Hepatocyte (in vitro differentiated cells): Measurements from ENCODE around the gene PPP6R2. TPM values are rescaled to one million over a fixed set of nuclear protein-coding genes. Genes with fewer than 3 reads are reported as not detected.
"Not testable (repeated sequence)": the region's sequence is repeated elsewhere in the genome, so short reads cannot be mapped to it uniquely, and the experiment has no call there.

Experiments used
- DNase-seq: peaks from one replicate; pipeline ENCODE4 v3.0.0-alpha.2; 2016; ENCODE audit warnings: low spot score
- H2AFZ ChIP-seq: fragments of 200-600 bp; sonication (generic); 2 replicates; pipeline ENCODE4 v1.6.0; 2016; ENCODE audit warnings: antibody characterized with exemption, mild to moderate bottlenecking
- H3K27ac ChIP-seq: fragments of 200-600 bp; sonication (generic); 2 replicates; pipeline ENCODE4 v1.5.1; 2016; ENCODE audit warnings: mild to moderate bottlenecking
- H3K27me3 ChIP-seq: fragments of 200-600 bp; sonication (generic); 2 replicates; pipeline ENCODE4 v1.6.1; 2016
- H3K36me3 ChIP-seq: fragments of 200-600 bp; sonication (generic); replicated peaks from 2 replicates; pipeline ENCODE4 v1.5.1; 2016; ENCODE audit warnings: low read depth; ENCODE audit not compliant: insufficient read depth
- H3K4me1 ChIP-seq: fragments of 200-600 bp; sonication (generic); 2 replicates; pipeline ENCODE4 v1.5.1; 2016; ENCODE audit warnings: mild to moderate bottlenecking, moderate library complexity; ENCODE audit not compliant: insufficient read depth
- H3K4me2 ChIP-seq: fragments of 200-600 bp; sonication (generic); 2 replicates; pipeline ENCODE4 v1.6.0; 2016
- H3K4me3 ChIP-seq: fragments of 200-600 bp; sonication (generic); 2 replicates; pipeline ENCODE4 v1.5.1; 2016; ENCODE audit warnings: mild to moderate bottlenecking
- H3K79me2 ChIP-seq: fragments of 200-600 bp; sonication (generic); 2 replicates; pipeline ENCODE4 v1.6.0; 2017; ENCODE audit warnings: mild to moderate bottlenecking
- H3K9me2 ChIP-seq: fragments of 200-600 bp; sonication (generic); replicated peaks from 2 replicates; pipeline ENCODE4 v1.6.0; 2017; ENCODE audit warnings: mild to moderate bottlenecking; ENCODE audit not compliant: insufficient read depth
- H3K9me3 ChIP-seq: fragments of 200-600 bp; sonication (generic); 2 replicates; pipeline ENCODE4 v1.5.1; 2016; ENCODE audit warnings: low read depth, mild to moderate bottlenecking
- H4K20me1 ChIP-seq: fragments of 200-600 bp; sonication (generic); 2 replicates; pipeline ENCODE4 v1.6.0; 2016; ENCODE audit warnings: mild to moderate bottlenecking; ENCODE audit not compliant: insufficient read depth, poor library complexity, severe bottlenecking
- EZH2 ChIP-seq: fragments of 200-600 bp; sonication (generic); IDR thresholded peaks from 2 replicates; pipeline ENCODE4 v1.6.1; 2016; ENCODE audit warnings: antibody characterized with exemption, mild to moderate bottlenecking, borderline replicate concordance
- EZH2phosphoT487 ChIP-seq: fragments of 200-600 bp; sonication (generic); IDR thresholded peaks from one replicate; pipeline ENCODE4 v1.6.1; 2018; ENCODE audit warnings: antibody characterized with exemption, mild to moderate bottlenecking, low read depth, moderate library complexity; ENCODE audit not compliant: unreplicated experiment, severe bottlenecking
- WGBS: methylation state at CpG from one replicate; pipeline ENCODE4 v1.1.6; 2016; ENCODE audit warnings: low lambda C conversion rate; ENCODE audit errors: missing lambda C conversion rate; 5-methylcytosine and 5-hydroxymethylcytosine counted together
- polyA plus RNA-seq: library from polyadenylated mRNA; unstranded; fragments of >200 nt; fragmentation: Nextera tagmentation; extraction: Ambion mirVana; gene quantifications from 2 replicates; pipeline ENCODE4 v1.2.1, GENCODE V29; 2016
- total RNA-seq: library from RNA; depleted of rRNA; stranded (reverse); fragments of >200 nt; gene quantifications from 2 replicates; pipeline ENCODE4 v1.2.3, GENCODE V29; 2014
- TF ChIP-seq, protein P1 (sequence below): fragments of 200-600 bp; sonication (generic); IDR thresholded peaks from 2 replicates; pipeline ENCODE4 v1.5.1; 2016; ENCODE audit warnings: antibody characterized with exemption, mild to moderate bottlenecking; ENCODE audit not compliant: poor library complexity

The PPP6R2 gene
- total and polyA plus RNA-seq, 2 experiments from 2014 or later: 47.0 to 57.9 TPM

DNA sequence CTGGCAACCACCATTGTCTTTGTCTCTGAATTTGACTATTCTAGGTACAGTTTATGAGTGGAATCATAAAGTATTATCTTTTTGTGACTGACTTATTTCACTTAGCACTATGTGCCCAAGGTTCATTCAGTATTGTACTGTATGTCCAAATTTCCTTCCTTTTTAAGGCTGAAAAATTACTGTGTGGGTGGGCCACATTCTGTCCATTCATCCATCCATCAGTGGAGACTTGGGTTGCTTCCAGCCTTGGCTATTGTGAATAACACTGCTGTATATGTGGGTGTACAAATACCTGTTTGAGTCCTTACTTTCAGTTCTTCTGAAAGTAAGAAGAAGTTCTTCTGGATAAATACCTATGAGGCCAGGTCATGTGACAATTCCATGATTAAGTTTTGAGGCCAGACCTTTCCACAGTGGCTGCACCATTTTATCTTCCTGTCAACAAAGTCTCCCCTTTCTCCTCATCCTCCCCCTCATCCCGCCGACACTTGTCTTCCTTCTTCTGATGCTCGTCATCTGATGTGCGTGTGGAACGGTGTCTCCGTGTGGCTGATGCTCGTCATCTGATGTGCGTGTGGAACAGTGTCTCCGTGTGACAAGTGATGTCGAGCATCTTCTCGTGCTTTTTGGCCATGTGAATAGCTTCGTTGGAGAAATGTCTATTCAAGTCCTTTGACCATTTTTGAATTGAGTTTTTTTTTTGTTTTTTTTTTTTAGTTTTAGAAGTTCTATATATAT, 82.2 kb downstream of the PPP6R2 start:
- no peaks in the 10 kb centered on the region for H3K9me2 ChIP-seq
- H3K27ac ChIP-seq: no peak overlapping the region
- H3K36me3 ChIP-seq: no peaks in the 10 kb centered on the region
- no peaks in the 10 kb centered on the region for H3K27me3 ChIP-seq
- H2AFZ ChIP-seq: no peak overlapping the region
- no peaks in the 10 kb centered on the region for H3K4me1 ChIP-seq
- H3K9me3 ChIP-seq: no peaks in the 10 kb centered on the region
- TF ChIP-seq, protein P1, sequence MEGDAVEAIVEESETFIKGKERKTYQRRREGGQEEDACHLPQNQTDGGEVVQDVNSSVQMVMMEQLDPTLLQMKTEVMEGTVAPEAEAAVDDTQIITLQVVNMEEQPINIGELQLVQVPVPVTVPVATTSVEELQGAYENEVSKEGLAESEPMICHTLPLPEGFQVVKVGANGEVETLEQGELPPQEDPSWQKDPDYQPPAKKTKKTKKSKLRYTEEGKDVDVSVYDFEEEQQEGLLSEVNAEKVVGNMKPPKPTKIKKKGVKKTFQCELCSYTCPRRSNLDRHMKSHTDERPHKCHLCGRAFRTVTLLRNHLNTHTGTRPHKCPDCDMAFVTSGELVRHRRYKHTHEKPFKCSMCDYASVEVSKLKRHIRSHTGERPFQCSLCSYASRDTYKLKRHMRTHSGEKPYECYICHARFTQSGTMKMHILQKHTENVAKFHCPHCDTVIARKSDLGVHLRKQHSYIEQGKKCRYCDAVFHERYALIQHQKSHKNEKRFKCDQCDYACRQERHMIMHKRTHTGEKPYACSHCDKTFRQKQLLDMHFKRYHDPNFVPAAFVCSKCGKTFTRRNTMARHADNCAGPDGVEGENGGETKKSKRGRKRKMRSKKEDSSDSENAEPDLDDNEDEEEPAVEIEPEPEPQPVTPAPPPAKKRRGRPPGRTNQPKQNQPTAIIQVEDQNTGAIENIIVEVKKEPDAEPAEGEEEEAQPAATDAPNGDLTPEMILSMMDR: no peak
- TF ChIP-seq EZH2phosphoT487 (no peak), EZH2 (no peak)
- no peaks in the 10 kb centered on the region for H4K20me1 ChIP-seq
- WGBS: 97% methylated on average over 12 of the region's 12 CpGs
- no peak overlapping the region for H3K4me3 ChIP-seq
- H3K79me2 ChIP-seq: peaks cover 8% of the 10 kb centered on the region
- no peak overlapping the region for H3K4me2 ChIP-seq
- no peak for DNase-seq

DNA sequence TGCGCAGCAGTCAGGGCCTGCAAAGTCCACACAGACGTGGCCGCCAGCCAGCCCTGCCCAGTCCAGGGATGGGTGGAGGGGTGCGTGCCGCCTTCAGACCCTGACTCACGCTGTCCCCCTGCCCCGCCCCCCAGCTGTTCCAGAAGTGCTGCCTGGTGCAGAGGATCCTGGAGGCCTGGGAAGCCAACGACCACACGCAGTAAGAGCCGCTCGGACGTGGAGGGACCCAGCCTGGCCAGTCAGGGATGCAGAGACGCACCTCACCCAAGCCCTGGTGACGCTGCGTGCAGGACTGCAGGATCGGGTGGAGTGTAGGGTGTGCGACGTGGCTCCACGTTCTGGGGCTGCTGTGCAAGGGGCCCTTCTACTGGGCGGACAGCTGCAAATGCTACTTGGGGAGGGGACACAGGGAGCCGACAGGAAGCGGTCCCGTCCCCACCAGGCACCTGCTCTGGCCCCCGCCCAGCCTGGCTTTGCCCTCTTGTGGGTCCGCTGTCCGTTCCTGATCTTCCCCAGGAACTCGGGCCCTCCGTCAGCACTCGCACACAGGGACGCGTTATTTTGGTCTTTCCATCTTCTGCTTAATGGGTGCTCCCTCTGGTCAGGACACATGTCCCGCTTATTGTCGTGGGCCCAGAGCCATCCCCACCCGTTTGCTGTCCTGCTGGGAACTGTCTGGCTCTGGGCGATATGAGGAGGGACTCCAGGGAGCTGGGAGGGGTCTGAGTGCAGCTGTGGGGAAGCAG, 89.2 kb downstream of the PPP6R2 start:
- H3K9me3 ChIP-seq: no peaks in the 10 kb centered on the region
- peaks cover 3% of the 10 kb centered on the region for H3K79me2 ChIP-seq
- H3K9me2 ChIP-seq: no peaks in the 10 kb centered on the region
- no peak overlapping the region for H2AFZ ChIP-seq
- no peaks in the 10 kb centered on the region for H3K36me3 ChIP-seq
- H3K4me3 ChIP-seq: no peak overlapping the region
- TF ChIP-seq, protein P1: no peak
- no peak for TF ChIP-seq EZH2phosphoT487
- TF ChIP-seq EZH2: no peak
- no peak for DNase-seq
- H4K20me1 ChIP-seq: no peaks in the 10 kb centered on the region
- WGBS: 97% methylated on average over 33 of the region's 35 CpGs
- H3K27me3 ChIP-seq: no peaks in the 10 kb centered on the region
- no peak overlapping the region for H3K4me2 ChIP-seq
- H3K4me1 ChIP-seq: no peaks in the 10 kb centered on the region
- no peak overlapping the region for H3K27ac ChIP-seq

DNA sequence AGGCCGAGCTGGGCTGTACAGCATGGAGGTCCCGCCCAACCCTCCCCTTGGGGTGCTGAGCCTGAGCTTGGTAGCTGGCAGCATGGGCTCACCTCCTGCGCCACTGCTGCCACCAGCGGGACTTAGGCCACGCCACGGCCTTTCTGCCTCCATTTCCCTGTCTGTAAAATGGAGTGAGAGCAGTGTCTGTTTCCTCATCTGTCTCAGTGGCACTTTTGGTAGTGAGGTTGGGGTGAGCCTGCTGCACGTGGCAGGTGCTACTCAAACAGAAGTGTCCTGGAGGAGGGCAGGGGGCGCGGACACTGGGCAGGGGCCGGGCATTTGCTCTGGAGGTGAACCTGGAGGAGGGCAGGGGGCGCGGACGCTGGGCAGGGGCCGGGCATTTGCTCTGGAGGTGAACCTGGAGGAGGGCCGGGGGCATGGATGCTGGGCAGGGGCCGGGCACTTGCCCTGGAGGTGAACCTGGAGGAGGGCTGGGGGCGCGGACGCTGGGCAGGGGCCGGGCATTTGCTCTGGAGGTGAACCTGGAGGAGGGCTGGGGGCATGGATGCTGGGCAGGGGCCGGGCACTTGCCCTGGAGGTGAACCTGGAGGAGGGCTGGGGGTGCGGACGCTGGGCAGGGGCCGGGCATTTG, 89.9 kb downstream of the PPP6R2 start:
- 98% methylated on average over 7 of the region's 24 CpGs for WGBS
- not testable (repeated sequence) for DNase-seq, H3K9me3 ChIP-seq, H3K27ac ChIP-seq, H3K9me2 ChIP-seq, H3K27me3 ChIP-seq, H3K36me3 ChIP-seq, H4K20me1 ChIP-seq, H2AFZ ChIP-seq, H3K4me3 ChIP-seq, H3K4me1 ChIP-seq, H3K4me2 ChIP-seq, H3K79me2 ChIP-seq

DNA sequence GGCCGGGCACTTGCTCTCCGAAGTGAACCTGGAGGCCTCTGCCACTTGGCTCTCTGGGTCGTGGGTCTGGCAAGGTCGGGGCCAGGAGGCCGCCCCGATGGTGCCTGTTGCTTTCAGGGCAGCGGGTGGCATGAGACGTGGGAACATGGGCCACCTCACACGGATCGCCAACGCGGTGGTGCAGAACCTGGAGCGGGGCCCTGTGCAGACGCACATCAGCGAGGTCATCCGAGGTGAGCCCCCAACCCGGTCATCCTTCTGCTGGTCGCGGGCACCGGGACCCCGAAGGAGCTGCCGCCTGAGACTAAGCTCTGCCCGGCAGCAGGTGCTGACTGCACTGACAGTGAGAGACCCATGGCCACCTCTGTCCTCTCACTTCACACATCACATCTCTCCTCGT, 91.7 kb downstream of the PPP6R2 start:
- Histone ChIP-seq H3K4me3 (no peak overlapping the region), H3K9me3 (no peaks in the 10 kb centered on the region), H3K79me2 (no peaks in the 10 kb centered on the region), H3K9me2 (no peaks in the 10 kb centered on the region), H3K27ac (no peak overlapping the region), H3K36me3 (no peaks in the 10 kb centered on the region), H2AFZ (no peak overlapping the region), H3K27me3 (no peaks in the 10 kb centered on the region), H3K4me2 (no peak overlapping the region), H3K4me1 (no peaks in the 10 kb centered on the region), H4K20me1 (no peaks in the 10 kb centered on the region)
- no peak for TF ChIP-seq EZH2phosphoT487
- TF ChIP-seq, protein P1: no peak
- no peak for TF ChIP-seq EZH2
- WGBS: 92% methylated on average over 21 of the region's 24 CpGs
- DNase-seq: no peak
